Stimulated activated CD4-positive, alpha-beta T cell treated with anti-CD3 and anti-CD28 coated beads, Interleukin-15, amount 100 ng/mL, for 24 hours (primary cell): ENCODE measurements around the gene SACM1L.

ENCODE experiments used
- DNase-seq: peaks from one replicate; pipeline ENCODE4 v3.0.0-alpha.2; 2020

Gene SACM1L

GRCh38 chr3:45792516-45793172 is 103.4 kb downstream of the SACM1L start:
- DNase-seq: no peak

GRCh38 chr3:45793482-45794176 is 104.4 kb downstream of the SACM1L start:
- no peak for DNase-seq

- no peak for DNase-seq
These were observed 105.0 kb downstream of the SACM1L start for GRCh38 chr3:45794177-45794560.

- no peak for DNase-seq
These were observed 105.5 kb downstream of the SACM1L start for GRCh38 chr3:45794660-45795059.
